HG03558 (cell line): Measurements from ENCODE around the gene SERPINA6.
"Not testable (repeated sequence)": the region's sequence is repeated elsewhere in the genome, so short reads cannot be mapped to it uniquely, and the experiment has no call there.

Source experiments
- ATAC-seq: cut with Tn5 transposase; IDR thresholded peaks from one replicate; pipeline ENCODE4 v1.9.1; 2021; ENCODE audit warnings: moderate number of reproducible peaks; ENCODE audit not compliant: unreplicated experiment; ENCODE audit errors: extremely low read depth

The SERPINA6 gene

DNA sequence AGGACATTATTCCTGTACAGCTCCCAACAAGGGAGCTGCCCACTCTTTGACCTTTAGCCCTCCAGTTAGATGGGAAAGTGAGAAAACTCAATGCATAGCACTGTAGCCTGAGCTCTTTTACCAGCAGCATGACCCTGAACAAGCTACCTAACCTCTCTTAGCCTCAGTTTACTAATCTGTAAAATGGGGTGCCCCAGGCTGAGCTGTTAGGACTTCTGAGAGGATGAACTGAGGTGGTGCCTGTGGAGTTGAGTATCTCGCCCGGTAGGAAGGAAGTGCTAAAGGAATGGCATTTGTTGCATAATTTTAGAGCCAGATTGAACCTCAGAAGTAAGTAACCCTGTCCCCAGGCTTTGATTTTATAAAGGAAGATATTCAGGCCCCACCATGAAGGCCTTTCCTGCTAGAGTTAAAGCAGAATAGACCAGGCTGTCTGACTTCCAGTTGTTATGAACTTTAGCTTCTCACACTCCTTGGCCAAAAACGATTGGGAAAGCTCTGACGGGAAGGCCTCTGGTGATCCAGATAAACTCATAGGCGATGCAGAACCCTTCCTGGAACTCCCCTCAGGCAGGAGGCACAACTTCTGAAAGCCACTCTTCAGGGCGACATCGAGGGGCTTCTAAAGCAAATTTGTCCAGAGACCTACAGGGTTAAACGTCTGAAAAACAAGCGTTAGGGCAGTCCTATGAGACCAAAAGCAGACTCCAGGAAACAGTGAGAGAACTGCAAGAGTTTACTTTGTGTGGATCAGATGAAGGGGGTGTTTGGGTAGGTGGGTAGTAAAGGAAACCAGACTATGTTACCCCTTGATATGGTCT, 27.6 kb downstream of the SERPINA6 start:
- no peak for ATAC-seq

- ATAC-seq: no peak
These were observed 29.6 kb downstream of the SERPINA6 start for GRCh38 chr14:94293578-94293924.

DNA sequence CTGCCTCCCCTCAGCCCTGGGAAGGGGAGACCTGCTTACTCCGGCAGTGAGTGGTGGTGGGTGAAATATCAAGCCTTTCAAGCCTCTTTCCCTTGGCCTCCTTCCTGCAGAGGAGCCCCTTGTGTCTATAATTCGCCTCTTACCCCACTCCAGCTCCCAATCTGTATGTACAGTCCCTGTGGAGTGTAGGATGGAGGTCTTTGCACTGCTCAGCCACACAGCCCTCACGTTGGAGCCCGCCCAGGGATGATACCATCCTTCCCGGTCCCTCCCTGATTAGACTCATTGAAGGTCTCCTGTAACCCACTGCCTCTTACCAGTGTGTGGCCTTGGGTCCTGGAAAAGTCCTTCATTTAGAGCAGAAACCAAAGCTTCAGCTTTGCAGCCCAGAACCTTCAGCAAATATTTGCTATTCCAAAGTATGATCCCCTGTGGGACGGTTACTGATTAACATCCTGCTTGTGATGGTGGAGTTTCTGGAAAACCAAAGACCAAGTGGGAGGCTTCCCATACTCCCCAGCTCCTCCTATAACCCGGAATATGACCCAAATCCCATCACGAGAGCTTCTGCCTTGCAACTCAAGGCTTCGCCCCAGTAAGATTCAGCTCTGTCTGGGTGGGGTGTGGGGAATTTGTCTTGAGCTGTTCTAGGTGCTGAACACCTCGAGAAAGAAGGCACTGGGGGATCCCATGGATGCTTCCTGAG, 30.1 kb downstream of the SERPINA6 start, which contains the start of gene SERPINA10:
Gene SERPINA10, minus strand, starts transcription at position 397 of the 706 bp plus-strand sequence. CDS start 2,675 bp downstream, outside the sequence.
- no peak for ATAC-seq

DNA sequence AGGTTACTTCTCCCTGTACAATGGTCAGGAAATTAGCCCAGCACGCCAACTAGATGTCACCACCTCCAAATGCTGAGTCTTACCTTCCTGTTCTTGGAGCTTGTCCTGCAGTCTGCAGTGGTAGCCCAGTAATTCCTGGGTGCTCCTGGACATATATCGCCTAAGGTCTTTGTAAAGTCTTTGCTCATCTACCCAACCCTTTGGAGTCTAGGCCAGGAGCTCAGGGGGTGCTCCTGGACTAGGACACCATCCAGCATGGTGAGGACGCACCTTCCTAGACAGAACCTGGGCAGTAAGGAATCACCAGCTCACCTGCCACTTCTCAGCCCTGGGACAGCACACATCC, 30.6 kb downstream of the SERPINA6 start:
- no peak for ATAC-seq

GRCh38 chr14:94291906-94292525, 31.1 kb downstream of the SERPINA6 start:
- no peak for ATAC-seq

GRCh38 chr14:94291159-94291905, 31.8 kb downstream of the SERPINA6 start:
- no peak for ATAC-seq

DNA sequence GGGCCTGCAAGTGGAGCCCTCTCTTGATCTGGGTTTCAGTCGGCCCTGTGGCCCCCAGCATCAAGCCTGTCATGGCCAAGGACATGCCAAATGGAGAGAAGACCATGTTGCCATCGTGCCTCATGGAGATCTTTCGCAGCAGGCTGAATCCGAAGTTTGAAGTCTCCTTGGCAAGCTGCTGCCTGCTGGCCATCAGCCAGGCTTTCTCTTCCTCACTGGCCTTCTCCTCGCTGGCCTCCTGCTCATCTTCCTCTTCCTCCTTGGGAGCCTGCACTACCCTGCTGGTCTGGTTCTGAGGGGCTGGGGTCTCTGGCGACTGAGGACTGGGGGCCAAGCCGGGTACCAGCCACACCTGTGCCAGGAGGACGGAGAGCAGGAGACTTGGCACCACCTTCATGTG, 32.9 kb downstream of the SERPINA6 start:
- no peak for ATAC-seq

- no peak for ATAC-seq
These were observed 34.3 kb downstream of the SERPINA6 start for GRCh38 chr14:94288610-94289465.

- no peak for ATAC-seq
These were observed 38.0 kb downstream of the SERPINA6 start for GRCh38 chr14:94285158-94285557.

GRCh38 chr14:94284221-94284620, 38.9 kb downstream of the SERPINA6 start:
- no peak for ATAC-seq

GRCh38 chr14:94282991-94283723, 40.0 kb downstream of the SERPINA6 start:
- no peak for ATAC-seq

GRCh38 chr14:94278731-94279130, 44.4 kb downstream of the SERPINA6 start:
- no peak for ATAC-seq

DNA sequence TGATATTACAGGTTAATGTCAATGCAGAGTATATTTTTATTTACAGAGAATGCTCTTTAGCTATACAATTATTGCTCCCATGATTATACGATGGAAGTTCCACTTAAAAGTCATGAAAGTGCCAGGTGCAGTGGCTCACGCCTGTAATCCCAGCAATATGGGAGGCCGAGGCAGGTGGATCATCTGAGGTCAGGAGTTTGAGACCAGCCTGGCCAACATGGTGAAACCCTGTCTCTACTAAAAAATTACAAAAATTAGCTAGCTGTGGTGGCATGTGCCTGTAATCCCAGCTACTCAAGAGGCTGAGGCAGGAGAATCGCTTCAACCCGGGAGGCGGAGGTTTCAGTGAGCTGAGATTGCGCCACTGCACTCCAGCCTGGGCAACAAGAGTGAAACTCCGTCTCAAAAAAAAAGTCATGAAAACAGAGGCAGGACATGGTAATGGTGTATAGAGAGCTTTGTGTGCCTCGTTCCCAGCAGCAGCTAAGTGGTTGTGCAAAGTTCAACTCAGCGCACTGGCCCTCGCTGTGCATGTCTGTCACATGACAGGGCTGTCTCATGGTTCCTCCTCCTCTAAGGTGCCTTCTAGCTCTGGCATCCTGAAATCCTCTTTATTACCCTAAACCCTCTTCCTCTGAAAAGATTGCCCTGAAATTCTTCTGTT, 46.1 kb downstream of the SERPINA6 start:
- ATAC-seq: not testable (repeated sequence)

DNA sequence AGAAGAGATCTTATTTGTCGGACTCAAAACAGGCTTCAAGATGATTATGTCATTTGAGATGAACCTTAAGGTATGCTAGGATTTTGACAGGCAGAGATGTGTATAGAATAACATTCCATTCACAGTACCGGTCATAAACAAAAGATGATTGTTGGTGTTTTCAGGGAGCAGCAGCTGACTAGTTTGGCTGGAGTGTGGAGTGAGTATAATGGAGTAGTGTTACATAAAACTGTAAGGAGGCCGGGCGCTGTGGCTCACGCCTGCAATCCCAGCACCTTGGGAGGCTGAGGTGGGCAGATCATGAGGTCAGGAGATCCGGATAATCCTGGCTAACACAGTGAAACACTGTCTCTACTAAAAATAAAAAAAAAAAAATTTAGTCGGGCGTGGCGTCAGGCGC, 54.0 kb downstream of the SERPINA6 start:
- no peak for ATAC-seq

DNA sequence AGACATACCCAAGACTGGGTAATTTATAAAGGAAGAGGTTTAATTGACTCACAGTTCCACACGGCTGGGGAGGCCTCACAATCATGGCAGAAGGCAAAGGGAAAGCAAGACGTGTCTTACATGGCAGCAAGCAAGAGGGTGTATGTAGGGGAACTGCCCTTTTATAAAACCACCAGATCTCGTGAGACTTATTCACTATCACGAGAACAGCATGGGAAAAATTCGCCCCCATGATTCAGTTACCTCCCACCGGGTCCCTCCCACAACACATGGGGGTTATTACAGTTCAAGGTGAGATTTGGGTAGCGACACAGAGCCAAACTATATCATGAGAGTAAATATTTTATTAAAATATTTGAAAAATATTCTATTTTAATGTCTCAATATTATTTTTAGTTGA, 54.6 kb downstream of the SERPINA6 start:
- ATAC-seq: not testable (repeated sequence)

- no peak for ATAC-seq
These were observed 55.8 kb downstream of the SERPINA6 start for GRCh38 chr14:94267352-94267751.

- ATAC-seq: not testable (repeated sequence)
These were observed 58.9 kb downstream of the SERPINA6 start for GRCh38 chr14:94264195-94264594.
